Heart left ventricle (tissue), 16 donors: ENCODE measurements around the gene AIPL1. TPM values are rescaled to one million over a fixed set of nuclear protein-coding genes. Genes with fewer than 3 reads are reported as not detected.

Experiments used
- ATAC-seq, 4 donors: fragments of 200-7000 bp; cut with Tn5 transposase; one replicate each; pipeline ENCODE4 v1.9.1; 2020 to 2022; ENCODE audit warnings: moderate library complexity in 4 of 4, mild to moderate bottlenecking in 3 of 4, moderate number of reproducible peaks in 1 of 4
- DNase-seq, 5 donors: peaks; one replicate each; pipeline ENCODE4 v3.0.0-alpha.2; 2020
- H3K27ac ChIP-seq, 12 donors: fragments of 200-600 bp; sonication (generic) in 4 of 12; one replicate each; pipeline versions ENCODE4 v1.5.0 to v1.8.0; 2016 to 2022; ENCODE audit warnings: mild to moderate bottlenecking in 2 of 12
- H3K27me3 ChIP-seq, 9 donors: fragments of 200-600 bp; sonication (generic) in 2 of 9; one replicate each; pipeline versions ENCODE4 v1.5.1 to v1.8.0; 2016 to 2022; ENCODE audit warnings: mild to moderate bottlenecking in 3 of 9
- H3K36me3 ChIP-seq, 9 donors: fragments of 200-600 bp; sonication (generic) in 2 of 9; one replicate each; pipeline versions ENCODE4 v1.5.0 to v1.8.0; 2018 to 2022; ENCODE audit warnings: mild to moderate bottlenecking in 2 of 9
- H3K4me1 ChIP-seq, 12 donors: fragments of 200-600 bp; sonication (generic) in 4 of 12; one replicate each; pipeline versions ENCODE4 v1.5.0 to v1.8.0; 2016 to 2022; ENCODE audit warnings: mild to moderate bottlenecking in 3 of 12
- H3K4me3 ChIP-seq, 12 donors: fragments of 200-600 bp; sonication (generic) in 4 of 12; one replicate each; pipeline versions ENCODE4 v1.5.0 to v1.8.0; 2017 to 2022; ENCODE audit warnings: mild to moderate bottlenecking in 9 of 12, moderate library complexity in 4 of 12
- H3K9me3 ChIP-seq, 12 donors: fragments of 200-600 bp; sonication (generic) in 4 of 12; one replicate each; pipeline versions ENCODE4 v1.5.0 to v1.8.0; 2016 to 2022; ENCODE audit warnings: mild to moderate bottlenecking in 1 of 12
- POLR2A ChIP-seq, 2 donors: fragments of 450-650 bp; IDR thresholded peaks; one replicate each; pipeline ENCODE4 v1.6.1; 2017; ENCODE audit warnings: antibody characterized with exemption in 2 of 2, mild to moderate bottlenecking in 2 of 2, moderate library complexity in 2 of 2
- WGBS, 4 donors: extraction: QIAGEN DNeasy Blood & Tissue Kit in 2 of 4; methylation state at CpG; one replicate each; pipeline versions ENCODE4 v1.1.5 to v1.1.7; 2013 to 2018; 5-methylcytosine and 5-hydroxymethylcytosine counted together
- intact Hi-C, 10 donors: fragments of 100-400 bp; cut with DNase I; formaldehyde crosslinking; loops; one replicate each; pipeline versions ENCODE4 v1.11.1 to v1.14.2; 2022
- polyA plus RNA-seq, 2 donors: library from polyadenylated mRNA; stranded (reverse); fragments of 200-250 nt; gene quantifications; one replicate each; pipeline ENCODE4 v1.2.3, GENCODE V29; 2013
- total RNA-seq, 9 donors: library from RNA; depleted of rRNA in 2 of 9; stranded (reverse); fragments of >200 nt in 2 of 9; fragmentation: NEBNext Ultra II Directional in 3 of 9; extraction: Animal tissue kit (Norgen Biotek cat#: 25700) in 3 of 9; gene quantifications; one replicate each; pipeline versions ENCODE4 v1.1.0 to v1.2.4, GENCODE V29; 2016 to 2023
- TF ChIP-seq, protein P1 (sequence below), 12 donors: fragments of 200-600 bp; sonication (generic) in 4 of 12; IDR thresholded peaks; one replicate each; pipeline versions ENCODE4 v1.5.0 to v1.8.0; 2018 to 2022; ENCODE audit warnings: antibody characterized with exemption in 12 of 12, mild to moderate bottlenecking in 5 of 12
- donor health status: ischemic (EF 13 %, LVEDD 7.1; RV severe dilation, severe dysfunction).
- donor health status: healthy with polysubstance abuse.
- donor health status: DM: no; HTN: yes; CAD: no.
- donor health status: DM: no; HTN: no; CAD: no.
- donor health status: ischemic (EF 25% LVEDD 6.9; RV normal size, moderate dysfunction).
- donor health status: ischemic (EF 25% LVEDD 5.7; RV mildly dilated, moderate dysfunction).
- donor health status: healthy.
- donor health status: DM: yes; HTN: yes; CAD: no.
- donor health status: ischemic (EF 35%, LVEDD 5.7; RV mildly dilated, moderate dysfunction).
- donor health status: nonischemic (EF 11% LVEDD 7.7; RV severe dilation, severe dysfunction).
- donor health status: DM: yes; HTN: yes; CAD: no.
- donor health status: PGD.
- donor health status: ischemic (EF 29% LVEDD 5.4; RV normal size, mild dysfunction).
- donor health status: nonischemic (EF 23%, LVEDD 6.1; RV moderate dilation, normal function).

The AIPL1 gene
- total and polyA plus RNA-seq, 11 donors: not detected

- no peak for ATAC-seq
- H3K9me3 ChIP-seq: peaks cover 0 to 10% (median 6%) of the 10 kb centered on the region in 12 donors
- TF ChIP-seq POLR2A (IDR thresholded peaks at IDR 0.05): no peak
- TF ChIP-seq, protein P1, sequence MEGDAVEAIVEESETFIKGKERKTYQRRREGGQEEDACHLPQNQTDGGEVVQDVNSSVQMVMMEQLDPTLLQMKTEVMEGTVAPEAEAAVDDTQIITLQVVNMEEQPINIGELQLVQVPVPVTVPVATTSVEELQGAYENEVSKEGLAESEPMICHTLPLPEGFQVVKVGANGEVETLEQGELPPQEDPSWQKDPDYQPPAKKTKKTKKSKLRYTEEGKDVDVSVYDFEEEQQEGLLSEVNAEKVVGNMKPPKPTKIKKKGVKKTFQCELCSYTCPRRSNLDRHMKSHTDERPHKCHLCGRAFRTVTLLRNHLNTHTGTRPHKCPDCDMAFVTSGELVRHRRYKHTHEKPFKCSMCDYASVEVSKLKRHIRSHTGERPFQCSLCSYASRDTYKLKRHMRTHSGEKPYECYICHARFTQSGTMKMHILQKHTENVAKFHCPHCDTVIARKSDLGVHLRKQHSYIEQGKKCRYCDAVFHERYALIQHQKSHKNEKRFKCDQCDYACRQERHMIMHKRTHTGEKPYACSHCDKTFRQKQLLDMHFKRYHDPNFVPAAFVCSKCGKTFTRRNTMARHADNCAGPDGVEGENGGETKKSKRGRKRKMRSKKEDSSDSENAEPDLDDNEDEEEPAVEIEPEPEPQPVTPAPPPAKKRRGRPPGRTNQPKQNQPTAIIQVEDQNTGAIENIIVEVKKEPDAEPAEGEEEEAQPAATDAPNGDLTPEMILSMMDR (IDR thresholded peaks at IDR 0.05): no peak
- peaks cover 0 to 18% (median 0%) of the 10 kb centered on the region in 9 donors for H3K27me3 ChIP-seq
- no peak for DNase-seq
- H3K4me3 ChIP-seq: no peak overlapping the region
- H3K36me3 ChIP-seq: no peaks in the 10 kb centered on the region
- intact Hi-C loops: loop anchor here in 1 of 10 donors (10.0 kb wide), 1 partner anchor 723 kb away; no protein-coding TSS in a partner anchor
- 55 to 70% (median 68%) methylated on average over 7 of the region's 7 CpGs for WGBS, 4 donors
- peaks cover 0 to 14% (median 0%) of the 10 kb centered on the region in 12 donors for H3K4me1 ChIP-seq
- no peak overlapping the region for H3K27ac ChIP-seq
These were observed 7.6 kb downstream of the AIPL1 start for GRCh38 chr17:6427279-6427781.

DNA sequence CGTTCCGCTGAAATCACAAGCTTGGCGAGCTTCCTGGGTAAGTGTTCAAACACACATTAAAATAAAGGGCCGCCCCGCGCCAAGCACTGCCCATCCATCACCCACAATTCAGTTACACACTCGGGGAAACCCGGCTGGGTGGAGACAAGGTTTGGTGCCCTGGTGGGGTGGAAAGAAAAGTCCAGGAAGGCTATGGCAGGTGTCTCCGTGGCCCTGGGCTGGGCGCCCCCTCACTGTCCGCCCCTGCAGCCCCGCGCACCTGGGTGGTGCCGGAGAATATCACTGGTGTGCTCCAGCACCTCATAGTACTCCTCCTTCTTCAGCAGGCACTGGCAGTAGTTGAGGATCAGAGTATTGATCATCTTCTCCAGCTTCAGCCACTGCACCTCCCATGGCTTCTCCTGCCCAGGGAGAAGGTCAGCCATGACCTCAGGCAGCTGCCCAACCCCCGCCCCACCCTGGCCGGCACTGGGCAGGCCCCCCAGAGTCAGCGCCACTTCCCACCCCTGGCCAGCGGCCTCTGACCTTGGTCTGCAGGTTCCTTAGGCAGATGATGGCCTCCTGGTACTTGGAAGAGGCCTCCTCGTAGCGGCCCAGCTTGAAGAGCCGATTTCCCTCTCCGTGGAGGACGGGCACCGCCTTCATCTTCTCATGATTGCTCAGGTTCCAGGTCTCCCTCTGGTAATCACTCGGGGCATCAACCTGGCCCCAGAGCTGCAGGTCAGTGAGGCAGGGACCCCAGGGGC is 8.4 kb downstream of the AIPL1 start:
- peaks cover 0 to 18% (median 0%) of the 10 kb centered on the region in 9 donors for H3K27me3 ChIP-seq
- H3K9me3 ChIP-seq: peaks cover 0 to 10% (median 6%) of the 10 kb centered on the region in 12 donors
- peaks cover 0 to 14% (median 0%) of the 10 kb centered on the region in 12 donors for H3K4me1 ChIP-seq
- WGBS, 4 donors: 90 to 93% (median 91%) methylated on average over 21 to 25 of the region's 25 CpGs
- H3K27ac ChIP-seq: no peak overlapping the region
- DNase-seq: no peak
- no peak for TF ChIP-seq POLR2A (IDR thresholded peaks at IDR 0.05)
- TF ChIP-seq, protein P1 (IDR thresholded peaks at IDR 0.05): no peak
- H3K36me3 ChIP-seq: no peaks in the 10 kb centered on the region
- intact Hi-C loops: loop anchor here in 1 of 10 donors (10.0 kb wide), 1 partner anchor 722 kb away; no protein-coding TSS in a partner anchor
- ATAC-seq: no peak
- H3K4me3 ChIP-seq: no peak overlapping the region

GRCh38 chr17:6425407-6425806 is 9.5 kb downstream of the AIPL1 start:
- H3K4me1 ChIP-seq: peaks cover 0 to 14% (median 0%) of the 10 kb centered on the region in 12 donors
- DNase-seq: no peak
- H3K36me3 ChIP-seq: no peaks in the 10 kb centered on the region
- intact Hi-C loops: loop anchor here in 1 of 10 donors (10.0 kb wide), 1 partner anchor 721 kb away; no protein-coding TSS in a partner anchor
- TF ChIP-seq POLR2A (IDR thresholded peaks at IDR 0.05): no peak
- TF ChIP-seq, protein P1 (IDR thresholded peaks at IDR 0.05): no peak
- H3K9me3 ChIP-seq: peaks cover 0 to 1% (median 0%) of the 10 kb centered on the region in 12 donors
- H3K27ac ChIP-seq: no peak overlapping the region
- WGBS, 4 donors: 88 to 93% (median 88%) methylated on average over 17 to 18 of the region's 18 CpGs
- no peak for ATAC-seq
- peaks cover 0 to 18% (median 0%) of the 10 kb centered on the region in 9 donors for H3K27me3 ChIP-seq
- no peak overlapping the region for H3K4me3 ChIP-seq

DNA sequence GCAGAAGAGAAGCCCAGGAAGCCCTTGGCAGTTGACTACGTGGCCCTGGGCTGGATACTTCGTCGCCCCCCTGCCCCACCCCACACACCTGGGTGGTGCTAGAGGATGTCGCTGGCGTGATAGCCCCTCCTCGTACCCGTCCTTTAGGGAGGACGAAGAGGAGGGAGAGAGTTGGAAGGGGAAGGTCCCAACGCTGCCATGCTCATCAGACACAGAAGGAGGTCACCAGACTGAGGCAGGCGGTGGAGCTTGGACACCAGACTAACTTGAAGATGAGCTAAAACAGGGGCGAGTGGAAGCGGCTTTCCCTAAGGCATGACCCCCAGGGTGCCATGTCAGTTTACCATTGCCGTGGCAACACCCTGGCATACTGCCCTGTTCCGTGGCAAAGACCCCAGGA is 11.0 kb downstream of the AIPL1 start:
- ATAC-seq (no peak), DNase-seq (no peak)
- no peaks in the 10 kb centered on the region for H3K9me3 ChIP-seq
- TF ChIP-seq, protein P1 (IDR thresholded peaks at IDR 0.05): no peak
- TF ChIP-seq POLR2A (IDR thresholded peaks at IDR 0.05): no peak
- WGBS, 4 donors: 61 to 75% (median 70%) methylated on average over 14 of the region's 14 CpGs
- H3K36me3 ChIP-seq: no peaks in the 10 kb centered on the region
- peaks cover 0 to 14% (median 0%) of the 10 kb centered on the region in 12 donors for H3K4me1 ChIP-seq
- no peak overlapping the region for H3K27ac ChIP-seq
- peaks cover 0 to 18% (median 0%) of the 10 kb centered on the region in 9 donors for H3K27me3 ChIP-seq
- H3K4me3 ChIP-seq: no peak overlapping the region
- intact Hi-C loops: loop anchor here in 4 of 10 donors (2.0 to 10.0 kb wide), 5 partner anchors 357 to 837 kb away; no protein-coding TSS in a partner anchor
